Vagina (tissue), 2 donors: Measurements from ENCODE around the gene TXNL4B. TPM values are rescaled to one million over a fixed set of nuclear protein-coding genes. Genes with fewer than 3 reads are reported as not detected.

Experiments used
- DNase-seq, 2 donors: peaks; one replicate each; pipeline ENCODE4 v3.0.0-alpha.2; 2017; ENCODE audit errors: extremely low spot score in 2 of 2
- H3K27ac ChIP-seq: fragments of 200-600 bp; sonication (generic); one replicate; pipeline ENCODE4 v1.5.1; 2019
- H3K27me3 ChIP-seq: fragments of 200-600 bp; sonication (generic); one replicate; pipeline ENCODE4 v1.5.1; 2019
- H3K36me3 ChIP-seq, 2 donors: fragments of 200-600 bp; sonication (generic); one replicate each; pipeline ENCODE4 v1.5.1; 2017 to 2019
- H3K4me1 ChIP-seq: fragments of 200-600 bp; sonication (generic); one replicate; pipeline ENCODE4 v1.5.1; 2019
- H3K4me3 ChIP-seq, 2 donors: fragments of 200-600 bp; sonication (generic); 1 replicate in 1 of 2; 2 replicates in 1 of 2; pipeline ENCODE4 v1.5.1; 2016 to 2019
- H3K9me3 ChIP-seq: fragments of 200-600 bp; sonication (generic); one replicate; pipeline ENCODE4 v1.5.1; 2019
- CTCF ChIP-seq, 3 experiments: fragments of 450-650 bp in 2 of 3; fragments of 200-600 bp in 1 of 3; sonication (generic) in 1 of 3; IDR thresholded peaks; one replicate each; pipeline ENCODE4 v1.5.1; 2017 to 2019; ENCODE audit warnings: antibody characterized with exemption in 3 of 3, mild to moderate bottlenecking in 2 of 3, moderate library complexity in 2 of 3
- POLR2A ChIP-seq, 2 donors: fragments of 450-650 bp; IDR thresholded peaks; one replicate each; pipeline ENCODE4 v1.6.1; 2017; ENCODE audit warnings: antibody characterized with exemption in 2 of 2, mild to moderate bottlenecking in 2 of 2, moderate library complexity in 2 of 2
- POLR2AphosphoS5 ChIP-seq, 2 donors: sonication (generic); formaldehyde crosslinking; IDR thresholded peaks; one replicate each; pipeline ENCODE4 v1.9.0; 2017; ENCODE audit warnings: antibody characterized with exemption in 2 of 2, mild to moderate bottlenecking in 2 of 2, low read depth in 1 of 2; ENCODE audit not compliant: insufficient read depth in 1 of 2
- intact Hi-C: fragments of 100-400 bp; cut with DNase I; formaldehyde crosslinking; loops from one replicate; pipeline ENCODE4 v1.15.1; 2023
- total RNA-seq: library from RNA; depleted of rRNA; stranded (reverse); fragments of >200 nt; gene quantifications from one replicate; pipeline ENCODE4 v1.2.3, GENCODE V29; 2016

The TXNL4B gene
- total RNA-seq, result 12.5 TPM

DNA sequence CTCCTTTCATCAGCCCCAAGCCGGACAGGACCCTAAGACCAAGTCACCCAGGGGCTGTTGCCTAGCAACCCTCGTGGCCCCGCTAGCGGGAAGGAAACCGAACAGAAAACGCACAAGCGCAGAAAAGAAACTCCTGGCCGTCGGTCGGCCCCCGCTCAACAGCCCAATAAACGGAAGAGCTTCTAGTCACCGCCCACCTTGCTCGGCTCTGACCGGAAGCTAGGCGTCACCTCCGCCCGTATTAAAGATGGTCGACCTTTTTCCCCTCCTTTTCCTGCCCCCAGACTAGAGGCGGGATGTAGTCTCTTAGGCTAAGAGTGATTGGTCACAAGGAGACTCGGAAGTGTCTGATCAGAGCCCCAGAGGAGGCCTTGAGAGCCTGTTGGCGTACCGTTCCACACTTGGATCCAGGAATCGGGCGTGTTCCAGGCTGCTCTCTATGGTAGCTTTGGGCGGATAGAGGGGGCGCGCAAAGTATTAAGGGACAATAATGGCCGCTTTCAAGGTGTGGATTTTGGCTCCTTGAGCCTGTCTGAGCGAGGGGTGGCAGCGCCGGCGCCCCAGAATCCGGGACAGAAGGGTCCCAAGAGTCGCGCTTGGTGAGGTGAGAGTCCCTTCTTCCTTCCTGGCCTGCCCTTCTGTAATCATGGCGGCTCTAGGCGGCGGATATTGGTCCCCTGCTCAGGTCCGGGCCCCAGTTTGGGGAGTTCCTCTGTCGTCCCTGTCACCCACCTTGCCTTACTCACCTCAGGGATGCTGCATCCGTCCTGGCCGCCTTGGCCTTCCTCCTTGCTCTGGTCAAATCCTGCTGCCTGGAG is at the start of gene TXNL4B, which contains the start of gene DHX38:
Gene TXNL4B (minus strand): TSS at position 173 of the 818 bp plus-strand sequence. CDS start 2,871 bp downstream, outside the sequence.
Gene DHX38 (plus strand): TSS at position 400 of the 818 bp plus-strand sequence. CDS start 2,311 bp downstream, outside the sequence.
- Histone ChIP-seq H3K4me3 (peak within 1 kb of the TSS; percentile 73 to 97), H3K27ac (peak within 1 kb of the TSS; percentile 89), H3K4me1 (peaks cover 40% of the 10 kb centered on the region), H3K9me3 (no peaks in the 10 kb centered on the region), H3K27me3 (no peaks in the 10 kb centered on the region), H3K36me3 (peaks cover 0 to 42% of the 10 kb centered on the region in 2 donors)
- intact Hi-C loops, result no loop called here
- peak in 1 of 2 donors; percentile 98 for DNase-seq
- peak; percentile 94 to 98 for TF ChIP-seq POLR2AphosphoS5 (IDR thresholded peaks at IDR 0.05; ENCODE audit: insufficient read depth in 1 of 2, low read depth in 1 of 2)
- TF ChIP-seq CTCF (IDR thresholded peaks at IDR 0.05), result no peak
- TF ChIP-seq POLR2A (IDR thresholded peaks at IDR 0.05), result peak in 1 of 2 donors; percentile 57

- intact Hi-C loops, result no loop called here
- TF ChIP-seq POLR2A (IDR thresholded peaks at IDR 0.05) (no peak), CTCF (IDR thresholded peaks at IDR 0.05) (no peak), POLR2AphosphoS5 (IDR thresholded peaks at IDR 0.05; ENCODE audit: insufficient read depth in 1 of 2, low read depth in 1 of 2) (no peak)
- DNase-seq, result no peak
Observed at GRCh38 chr16:72142476-72142875, 49.1 kb upstream of the TXNL4B start.

DNA sequence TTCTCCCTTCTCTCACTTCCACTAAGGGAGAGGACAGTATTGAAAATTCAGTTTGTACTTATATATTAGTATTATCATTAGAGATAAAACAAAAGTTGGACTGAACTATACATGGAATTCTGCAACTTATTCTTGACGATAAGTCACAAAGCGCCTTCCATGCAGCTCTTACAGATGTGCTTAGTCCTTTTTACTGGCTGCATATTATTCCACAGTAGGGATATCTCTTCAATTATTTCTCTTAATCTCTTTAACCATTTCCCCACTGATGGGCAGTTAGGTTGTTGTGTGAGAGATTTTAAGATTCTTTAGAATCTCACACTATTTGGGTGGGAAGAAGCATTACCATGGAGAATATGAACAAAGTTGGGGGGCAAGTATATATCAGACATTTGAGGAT is 46.5 kb upstream of the TXNL4B start:
- no peak for DNase-seq
- intact Hi-C loops, result no loop called here
- Histone ChIP-seq H3K27me3 (no peaks in the 10 kb centered on the region), H3K9me3 (no peaks in the 10 kb centered on the region), H3K4me3 (no peak overlapping the region), H3K4me1 (no peaks in the 10 kb centered on the region), H3K27ac (no peak overlapping the region), H3K36me3 (no peaks in the 10 kb centered on the region)
- TF ChIP-seq POLR2A (IDR thresholded peaks at IDR 0.05) (no peak), POLR2AphosphoS5 (IDR thresholded peaks at IDR 0.05; ENCODE audit: insufficient read depth in 1 of 2, low read depth in 1 of 2) (no peak), CTCF (IDR thresholded peaks at IDR 0.05) (no peak)

More at GRCh38 chr16:72142476-72142875, 49.1 kb upstream of the TXNL4B start:
- H3K27ac ChIP-seq, result no peak overlapping the region
- H3K4me1 ChIP-seq, result no peaks in the 10 kb centered on the region
- no peak overlapping the region for H3K4me3 ChIP-seq
- no peaks in the 10 kb centered on the region for H3K36me3 ChIP-seq
- H3K9me3 ChIP-seq, result no peaks in the 10 kb centered on the region
- H3K27me3 ChIP-seq, result no peaks in the 10 kb centered on the region

GRCh38 chr16:72138064-72138572 is 44.7 kb upstream of the TXNL4B start:
- no peak for DNase-seq
- H3K36me3 ChIP-seq, result no peaks in the 10 kb centered on the region
- H3K4me3 ChIP-seq, result no peak overlapping the region
- H3K9me3 ChIP-seq, result no peaks in the 10 kb centered on the region
- H3K4me1 ChIP-seq, result no peaks in the 10 kb centered on the region
- intact Hi-C loops, result no loop called here
- TF ChIP-seq CTCF (IDR thresholded peaks at IDR 0.05) (no peak), POLR2AphosphoS5 (IDR thresholded peaks at IDR 0.05; ENCODE audit: insufficient read depth in 1 of 2, low read depth in 1 of 2) (no peak), POLR2A (IDR thresholded peaks at IDR 0.05) (no peak)
- no peaks in the 10 kb centered on the region for H3K27me3 ChIP-seq
- H3K27ac ChIP-seq, result no peak overlapping the region
